OCI-LY7 (cell line): ENCODE results near the gene LRRFIP2. TPM values are rescaled to one million over a fixed set of nuclear protein-coding genes. Genes with fewer than 3 reads are reported as not detected.
A peak's percentile ranks its signal among the peaks of the same experiment; 100 is the strongest.

ENCODE experiments used
- BruUV-seq: library from RNA; stranded (reverse); fragments of 400-500 nt; replicated peaks from 2 replicates; lab custom pipeline; 2021; lab: Mats Ljungman, UMichigan
- CTCF ChIA-PET: fragments of 300-600 bp; sonication (Branson Sonifier 250); formaldehyde crosslinking; loops from one replicate; lab custom pipeline; 2022; ENCODE audit warnings: antibody characterized with exemption; ENCODE audit not compliant: unreplicated experiment; lab: Charles Lee
- POLR2A ChIA-PET: fragments of 300-600 bp; sonication (Branson Sonifier 250); formaldehyde crosslinking; loops from one replicate; lab custom pipeline; 2022; ENCODE audit warnings: antibody characterized with exemption; lab: Charles Lee
- DNase-seq: peaks from one replicate; pipeline ENCODE4 v3.0.0-alpha.2; 2015; ENCODE audit warnings: low spot score
- H2AFZ ChIP-seq: fragments of 200-600 bp; sonication (generic), shearing (Covaris generic); 2 replicates; pipeline ENCODE4 v1.6.1; 2014; ENCODE audit warnings: mild to moderate bottlenecking, antibody characterized with exemption, low read length, moderate library complexity
- H3K27ac ChIP-seq: fragments of 200-600 bp; sonication (generic); 2 replicates; pipeline ENCODE4 v1.5.1; 2014; ENCODE audit warnings: mixed run types, low read depth, mild to moderate bottlenecking, moderate library complexity, low read length, inconsistent platforms; ENCODE audit not compliant: poor library complexity, severe bottlenecking
- H3K36me3 ChIP-seq: fragments of 200-600 bp; sonication (generic); 2 replicates; pipeline ENCODE4 v1.6.1; 2014; ENCODE audit warnings: mild to moderate bottlenecking, antibody characterized with exemption, low read length, moderate library complexity, mixed read lengths; ENCODE audit not compliant: insufficient read depth
- H3K4me1 ChIP-seq: fragments of 200-600 bp; sonication (generic); 2 replicates; pipeline ENCODE4 v1.5.1; 2014; ENCODE audit warnings: mild to moderate bottlenecking, low read length; ENCODE audit not compliant: insufficient read depth, poor library complexity, severe bottlenecking
- H3K4me2 ChIP-seq: fragments of 200-600 bp; sonication (generic); 2 replicates; pipeline ENCODE4 v1.6.1; 2014; ENCODE audit warnings: mild to moderate bottlenecking, low read length
- H3K4me3 ChIP-seq: fragments of 200-600 bp; sonication (generic); 2 replicates; pipeline ENCODE4 v1.5.1; 2014; ENCODE audit warnings: mild to moderate bottlenecking, low read depth, low read length; ENCODE audit not compliant: poor library complexity, severe bottlenecking
- H3K79me2 ChIP-seq: fragments of 200-600 bp; sonication (generic); 2 replicates; pipeline ENCODE4 v1.6.1; 2016; ENCODE audit warnings: low read depth, mild to moderate bottlenecking, low read length, moderate library complexity, mixed read lengths; ENCODE audit not compliant: insufficient read depth
- H3K9me2 ChIP-seq: fragments of 200-600 bp; sonication (generic); 2 replicates; pipeline ENCODE4 v1.6.1; 2016; ENCODE audit warnings: mild to moderate bottlenecking, low read length, mixed read lengths; ENCODE audit not compliant: insufficient read depth
- H3K9me3 ChIP-seq: fragments of 200-600 bp; sonication (generic); 2 replicates; pipeline ENCODE4 v1.6.1; 2014; ENCODE audit warnings: mild to moderate bottlenecking, mixed run types, low read length, mixed read lengths
- H4K20me1 ChIP-seq: fragments of 200-600 bp; sonication (generic); 2 replicates; pipeline ENCODE4 v1.6.1; 2014; ENCODE audit warnings: mild to moderate bottlenecking, antibody characterized with exemption, low read length, moderate library complexity, mixed read lengths; ENCODE audit not compliant: insufficient read depth
- CTCF ChIP-seq: fragments of 200-600 bp; sonication (generic); conservative IDR thresholded peaks from 2 replicates; pipeline ENCODE4 v1.5.1; 2014; ENCODE audit warnings: mild to moderate bottlenecking, antibody characterized with exemption, low read length, moderate library complexity, mixed read lengths
- EZH2phosphoT487 ChIP-seq: fragments of 200-600 bp; sonication (generic); IDR thresholded peaks from 2 replicates; pipeline ENCODE4 v1.6.1; 2018; ENCODE audit warnings: low read depth, borderline replicate concordance, mild to moderate bottlenecking, mixed run types, antibody characterized with exemption, low read length, moderate library complexity, mixed read lengths
- intact Hi-C: fragments of 100-400 bp; cut with micrococcal nuclease; formaldehyde crosslinking; loops from one replicate; pipeline ENCODE4 v1.10.0; 2022; ENCODE audit not compliant: unreplicated experiment
- total RNA-seq, 2 experiments: library from RNA; depleted of rRNA in 1 of 2; stranded (reverse); fragments of >200 nt in 1 of 2; shearing (Covaris generic) in 1 of 2; gene quantifications; 2 replicates each; pipeline ENCODE4 v1.2.3, GENCODE V29; 2014 to 2022

Gene LRRFIP2
- total RNA-seq, 2 experiments from 2014 or later = 23.7 to 37.3 TPM

DNA sequence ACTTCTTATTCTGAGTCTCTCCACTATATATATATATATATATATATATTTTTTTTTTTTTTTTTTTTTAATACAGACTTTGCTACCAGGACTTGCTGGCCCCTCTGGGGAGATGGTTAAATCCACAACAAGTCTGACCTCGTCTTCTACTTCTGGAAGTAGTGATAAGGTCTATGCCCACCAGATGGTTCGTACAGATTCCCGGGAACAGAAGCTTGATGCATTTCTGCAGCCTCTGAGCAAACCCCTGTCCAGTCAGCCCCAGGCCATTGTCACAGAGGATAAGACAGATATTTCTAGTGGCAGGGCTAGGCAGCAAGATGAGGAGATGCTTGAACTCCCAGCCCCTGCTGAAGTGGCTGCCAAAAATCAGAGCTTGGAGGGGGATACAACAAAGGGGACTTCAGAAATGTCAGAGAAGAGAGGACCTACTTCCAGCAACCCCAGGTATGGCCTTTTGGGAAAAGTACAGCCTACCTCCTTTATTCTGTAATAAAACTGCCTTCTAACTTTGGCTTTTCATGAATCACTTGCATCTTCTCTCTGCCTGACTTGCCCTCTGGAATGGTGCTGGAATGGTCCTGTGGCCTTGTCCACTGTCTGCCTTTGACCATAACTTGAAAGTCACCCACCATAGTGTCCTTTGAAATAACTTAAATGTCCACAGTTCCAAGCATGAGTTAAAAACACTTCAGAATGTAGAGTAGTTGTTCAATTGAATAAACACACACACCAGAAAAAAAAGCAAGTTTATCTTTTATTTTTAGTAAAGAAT is 148.6 kb downstream of the LRRFIP2 start:
- Histone ChIP-seq H3K4me1 (peaks cover 17% of the 10 kb centered on the region), H4K20me1 (no peaks in the 10 kb centered on the region), H3K79me2 (peaks cover 8% of the 10 kb centered on the region; the same call in 1 of the 2 replicates), H3K9me2 (no peaks in the 10 kb centered on the region), H3K9me3 (no peaks in the 10 kb centered on the region), H3K27ac (no peak overlapping the region), H3K4me3 (no peak overlapping the region), H3K4me2 (no peak overlapping the region), H3K36me3 (peaks cover 96% of the 10 kb centered on the region), H2AFZ (no peak overlapping the region)
- DNase-seq = no peak
- TF ChIP-seq CTCF = no peak
- TF ChIP-seq EZH2phosphoT487 = no peak
- POLR2A ChIA-PET = interaction anchor here (0.5 to 1.9 kb wide), 11 partner anchors 9 to 465 kb away, joined by 3 to 13 read pairs (median 3); partner anchors contain the start of genes EPM2AIP1 and MLH1
- BruUV-seq = no TSS peak
- intact Hi-C loops = loop anchor here (2.0 kb wide), 1 partner anchor 187 kb away; no protein-coding TSS in a partner anchor
- CTCF ChIA-PET = interaction anchor here (1.7 kb wide), 1 partner anchor 13 kb away, joined by 5 read pairs; no protein-coding TSS in a partner anchor

GRCh38 chr3:37024820-37025405 is 149.5 kb downstream of the LRRFIP2 start:
- Histone ChIP-seq H3K36me3 (peaks cover 96% of the 10 kb centered on the region), H3K4me1 (peaks cover 17% of the 10 kb centered on the region), H3K9me2 (no peaks in the 10 kb centered on the region), H3K4me2 (peak overlapping the region; percentile 43), H3K79me2 (peaks cover 8% of the 10 kb centered on the region; the same call in 1 of the 2 replicates), H4K20me1 (no peaks in the 10 kb centered on the region), H3K4me3 (peak overlapping the region; percentile 7), H3K9me3 (no peaks in the 10 kb centered on the region), H2AFZ (no peak overlapping the region), H3K27ac (peak overlapping the region; percentile 32)
- no TSS peak for BruUV-seq
- CTCF ChIA-PET = interaction anchor here (1.0 to 1.7 kb wide), 2 partner anchors 9 to 12 kb away, joined by 3 to 5 read pairs; no protein-coding TSS in a partner anchor
- TF ChIP-seq CTCF = no peak
- TF ChIP-seq EZH2phosphoT487 = no peak
- POLR2A ChIA-PET = interaction anchor here (0.6 to 1.9 kb wide), 10 partner anchors 10 to 465 kb away, joined by 3 to 13 read pairs (median 4); partner anchors contain the start of genes EPM2AIP1 and MLH1
- intact Hi-C loops = loop anchor here (2.0 kb wide), 1 partner anchor 188 kb away; no protein-coding TSS in a partner anchor
- peak; percentile 61 for DNase-seq
